HepG2 (cell line): ENCODE measurements around the gene PARN. TPM values are rescaled to one million over a fixed set of nuclear protein-coding genes. Genes with fewer than 3 reads are reported as not detected.

Experiments used
- ADNP ChIP-seq: sonication (generic); formaldehyde crosslinking; IDR thresholded peaks from 2 replicates; pipeline ENCODE4 v1.4.0; 2020; ENCODE audit warnings: missing genetic modification reagents
- CSRNP2 ChIP-seq: sonication (generic); formaldehyde crosslinking; conservative IDR thresholded peaks from 2 replicates; pipeline ENCODE4 v1.8.0; 2022; ENCODE audit warnings: low read depth, missing genetic modification reagents
- GATAD2A ChIP-seq: IDR thresholded peaks from 2 replicates; pipeline ENCODE4 v1.6.1; 2016
- HOMEZ ChIP-seq: IDR thresholded peaks from 2 replicates; pipeline ENCODE4 v1.6.1; 2016; ENCODE audit warnings: low read depth
- HOXA3 ChIP-seq: sonication (generic); formaldehyde crosslinking; IDR thresholded peaks from 2 replicates; pipeline ENCODE4 v1.5.0; 2020; ENCODE audit warnings: missing genetic modification reagents
- HOXA7 ChIP-seq: sonication (generic); formaldehyde crosslinking; IDR thresholded peaks from 2 replicates; pipeline ENCODE4 v1.8.1; 2022; ENCODE audit warnings: mild to moderate bottlenecking, missing genetic modification reagents, moderate library complexity
- PAX8 ChIP-seq: sonication (generic); formaldehyde crosslinking; IDR thresholded peaks from 2 replicates; pipeline ENCODE4 v1.8.0; 2022; ENCODE audit warnings: mild to moderate bottlenecking, missing genetic modification reagents, borderline replicate concordance
- PLRG1 ChIP-seq: fragments of 450-650 bp; conservative IDR thresholded peaks from 2 replicates; pipeline ENCODE4 v1.6.1; 2016
- RARA ChIP-seq: IDR thresholded peaks from 2 replicates; pipeline ENCODE4 v1.6.1; 2016; ENCODE audit warnings: missing genetic modification reagents, missing compliant biosample characterization
- RERE ChIP-seq: IDR thresholded peaks from 2 replicates; pipeline ENCODE4 v1.6.1; 2016; ENCODE audit warnings: low read depth, missing genetic modification reagents, missing compliant biosample characterization
- ZBTB38 ChIP-seq: sonication (generic); formaldehyde crosslinking; IDR thresholded peaks from 2 replicates; pipeline ENCODE4 v1.5.1; 2020; ENCODE audit warnings: mild to moderate bottlenecking, missing genetic modification reagents
- ZFP62 ChIP-seq: sonication (generic); formaldehyde crosslinking; IDR thresholded peaks from 2 replicates; pipeline ENCODE4 v1.4.0; 2020; ENCODE audit warnings: missing genetic modification reagents
- ZNF235 ChIP-seq: sonication (generic); formaldehyde crosslinking; IDR thresholded peaks from 2 replicates; pipeline ENCODE4 v1.8.1; 2023; ENCODE audit warnings: mild to moderate bottlenecking, missing genetic modification reagents, borderline replicate concordance
- ZNF33B ChIP-seq: sonication (generic); formaldehyde crosslinking; IDR thresholded peaks from 2 replicates; pipeline ENCODE4 v1.5.1; 2020; ENCODE audit warnings: mild to moderate bottlenecking, missing genetic modification reagents
- ZNF382 ChIP-seq: sonication (generic); formaldehyde crosslinking; IDR thresholded peaks from 2 replicates; pipeline ENCODE4 v1.5.0; 2020; ENCODE audit warnings: missing genetic modification reagents, mild to moderate bottlenecking, borderline replicate concordance
- ZNF576 ChIP-seq: sonication (generic); formaldehyde crosslinking; IDR thresholded peaks from 2 replicates; pipeline ENCODE4 v1.4.0; 2020; ENCODE audit warnings: mild to moderate bottlenecking, missing genetic modification reagents
- ZNF670 ChIP-seq: sonication (generic); formaldehyde crosslinking; IDR thresholded peaks from 2 replicates; pipeline ENCODE4 v1.8.0; 2022; ENCODE audit warnings: mild to moderate bottlenecking, missing genetic modification reagents, borderline replicate concordance
- ZNF772 ChIP-seq: sonication (generic); formaldehyde crosslinking; IDR thresholded peaks from 2 replicates; pipeline ENCODE4 v1.5.0; 2020; ENCODE audit warnings: mild to moderate bottlenecking, missing genetic modification reagents
- ZNF776 ChIP-seq: sonication (generic); formaldehyde crosslinking; IDR thresholded peaks from 2 replicates; pipeline ENCODE4 v1.4.0; 2020; ENCODE audit warnings: mild to moderate bottlenecking, missing genetic modification reagents
- polyA plus RNA-seq, 8 experiments: library from polyadenylated mRNA; depleted of rRNA in 3 of 8; stranded (reverse) in 7 of 8; unstranded in 1 of 8; fragments of >200 nt; fragmentation: Illumina TruSeq in 4 of 8; extraction: Trizol in 4 of 8; gene quantifications; 2 replicates each; pipeline versions ENCODE4 v1.2.1 to v1.2.3, GENCODE V29; 2011 to 2016; ENCODE audit warnings: low read depth in 4 of 8, missing spikeins in 1 of 8, mixed read lengths in 1 of 8; ENCODE audit not compliant: insufficient read depth in 1 of 8
- total RNA-seq, 5 experiments: library from RNA; depleted of rRNA; stranded (reverse); fragments of >200 nt; fragmentation: Illumina TruSeq; extraction: Trizol; gene quantifications; 2 replicates each; pipeline ENCODE4 v1.2.3, GENCODE V29; 2016; ENCODE audit warnings: low read depth in 1 of 5

The PARN gene
- total and polyA plus RNA-seq, 2 of the 13 experiments (the other 11 are each of a cell fraction or from before 2014, with no cell fraction given) = 13.3 to 47.6 TPM

- TF ChIP-seq HOMEZ (CRISPR knock-in tag) = 0 out of 2 replicates have a peak, but pooled peaks have one; percentile 9
- 0 out of 2 replicates have a peak, but pooled peaks have one; percentile 9 for TF ChIP-seq ZNF670
- no peak for TF ChIP-seq HOXA7 (CRISPR knock-in tag)
- TF ChIP-seq ZNF576 = 0 out of 2 replicates have a peak, but pooled peaks have one; percentile 33
- no peak for TF ChIP-seq CSRNP2
- 0 out of 2 replicates have a peak, but pooled peaks have one; percentile 62 for TF ChIP-seq ZFP62 (CRISPR knock-in tag)
- TF ChIP-seq GATAD2A (CRISPR knock-in tag) = no peak
- 0 out of 2 replicates have a peak, but pooled peaks have one; percentile 53 for TF ChIP-seq ZNF776 (CRISPR knock-in tag)
- no peak for TF ChIP-seq PAX8 (CRISPR knock-in tag)
- TF ChIP-seq HOXA3 (CRISPR knock-in tag) = no peak
- no peak for TF ChIP-seq PLRG1
- TF ChIP-seq RARA (CRISPR knock-in tag) = 0 out of 2 replicates have a peak, but pooled peaks have one; percentile 13
- TF ChIP-seq ZNF382 (CRISPR knock-in tag) = no peak
- 0 out of 2 replicates have a peak, but pooled peaks have one; percentile 32 for TF ChIP-seq RERE (CRISPR knock-in tag)
- TF ChIP-seq ZNF235 (CRISPR knock-in tag) = 0 out of 2 replicates have a peak, but pooled peaks have one; percentile 54
- TF ChIP-seq ZNF772 = 0 out of 2 replicates have a peak, but pooled peaks have one; percentile 42
- peak; percentile 98 for TF ChIP-seq ZBTB38
- no peak for TF ChIP-seq ZNF33B
- TF ChIP-seq ADNP (CRISPR knock-in tag) = peak; percentile 32; the same call in 1 of the 2 replicates
- TF ChIP-seq, all 625 proteins: peak for 56
Measured at GRCh38 chr16:14400285-14400977, 229.6 kb downstream of the PARN start (continued).
